H1 (cell line): ENCODE data around the gene CACNA1C. TPM values are rescaled to one million over a fixed set of nuclear protein-coding genes. Genes with fewer than 3 reads are reported as not detected.

ENCODE experiments used
- CTCF ChIA-PET: fragments of 300-600 bp; sonication (Branson Sonifier 250); formaldehyde crosslinking; loops from one replicate; lab custom pipeline; 2021; ENCODE audit not compliant: partially characterized antibody; lab: Charles Lee
- POLR2A ChIA-PET: fragments of 300-600 bp; sonication (Branson Sonifier 250); formaldehyde crosslinking; loops from one replicate; lab custom pipeline; 2021; ENCODE audit warnings: inconsistent platforms; ENCODE audit not compliant: partially characterized antibody; lab: Charles Lee
- DNase-seq, 2 experiments: peaks; one replicate each; pipeline versions ENCODE4 v3.0.0 to v3.0.0-alpha.2; 2010 to 2022; ENCODE audit warnings: low spot score in 2 of 2, low read depth in 1 of 2, mixed read lengths in 1 of 2
- FAIRE-seq: peaks from 2 replicates; lab custom pipeline; 2011; peaks lifted over from hg19 to GRCh38; lab: Jason Lieb, UNC
- H2AFZ ChIP-seq: 2 replicates; pipeline ENCODE4 v1.8.1; 2012; ENCODE audit warnings: low read length, inconsistent platforms
- H2AK5ac ChIP-seq: 2 replicates; pipeline ENCODE4 v1.6.1; 2013; ENCODE audit warnings: low read depth, low read length
- H2BK120ac ChIP-seq: replicated peaks from 2 replicates; pipeline ENCODE3; 2013; ENCODE audit warnings: low read depth, low read length, inconsistent platforms
- H2BK12ac ChIP-seq: 2 replicates; pipeline ENCODE4 v1.6.1; 2013; ENCODE audit warnings: low read depth, low read length
- H2BK15ac ChIP-seq: 2 replicates; pipeline ENCODE4 v1.6.1; 2013; ENCODE audit warnings: low read length
- H2BK20ac ChIP-seq: 2 replicates; pipeline ENCODE4 v1.6.1; 2013; ENCODE audit warnings: low read length
- H2BK5ac ChIP-seq: 2 replicates; pipeline ENCODE4 v1.6.1; 2013; ENCODE audit warnings: low read depth, low read length
- H3K14ac ChIP-seq: 2 replicates; pipeline ENCODE4 v1.6.1; 2013; ENCODE audit warnings: inconsistent platforms; ENCODE audit not compliant: insufficient read length
- H3K18ac ChIP-seq: 2 replicates; pipeline ENCODE4 v1.6.1; 2013; ENCODE audit warnings: low read length; ENCODE audit errors: extremely low read depth
- H3K23ac ChIP-seq: 2 replicates; pipeline ENCODE4 v1.6.1; 2013; ENCODE audit warnings: inconsistent platforms; ENCODE audit not compliant: insufficient read length
- H3K23me2 ChIP-seq: 2 replicates; pipeline ENCODE4 v1.6.1; 2013; ENCODE audit warnings: low read depth, low read length
- H3K27ac ChIP-seq: 2 replicates; pipeline ENCODE4 v1.6.1; 2011; ENCODE audit warnings: low read depth, low read length, inconsistent platforms
- H3K27me3 ChIP-seq, 4 experiments: replicated peaks in 1 of 4; 1 replicate in 1 of 4; 2 replicates in 3 of 4; pipeline versions ENCODE4 v1.6.1 to v1.8.1; 2011 to 2013; ENCODE audit warnings: low read length in 3 of 4, mild to moderate bottlenecking in 3 of 4, inconsistent platforms in 2 of 4, mixed read lengths in 2 of 4, moderate library complexity in 1 of 4; ENCODE audit not compliant: control insufficient read depth in 3 of 4, insufficient read depth in 3 of 4; ENCODE audit errors: extremely low read depth in 1 of 4
- H3K36me3 ChIP-seq, 4 experiments: 2 replicates each; pipeline versions ENCODE4 v1.6.1 to v1.8.1; 2011 to 2013; ENCODE audit warnings: mild to moderate bottlenecking in 4 of 4, low read length in 3 of 4, moderate library complexity in 2 of 4, control low read depth in 1 of 4, inconsistent platforms in 1 of 4; ENCODE audit not compliant: insufficient read depth in 4 of 4, control insufficient read depth in 2 of 4
- H3K4ac ChIP-seq: replicated peaks from 2 replicates; pipeline ENCODE3; 2013; ENCODE audit warnings: low read length, low read depth, mixed read lengths, inconsistent platforms; ENCODE audit not compliant: insufficient read length
- H3K4me1 ChIP-seq, 4 experiments: replicated peaks in 1 of 4; 1 replicate in 1 of 4; 2 replicates in 3 of 4; pipeline versions ENCODE4 v1.6.1 to v1.8.1; 2011 to 2013; ENCODE audit warnings: low read length in 3 of 4, inconsistent platforms in 2 of 4, mixed read lengths in 1 of 4; ENCODE audit not compliant: insufficient read depth in 4 of 4, control insufficient read depth in 3 of 4
- H3K4me2 ChIP-seq, 2 experiments: 2 replicates each; pipeline versions ENCODE4 v1.6.1 to v1.8.1; 2011 to 2013; ENCODE audit warnings: low read depth in 2 of 2, low read length in 2 of 2, control low read depth in 1 of 2, inconsistent platforms in 1 of 2, mild to moderate bottlenecking in 1 of 2; ENCODE audit not compliant: insufficient read depth in 1 of 2
- H3K4me3 ChIP-seq, 4 experiments: fragments of 200-600, 300-600 bp in 1 of 4; sonication (generic), shearing (Covaris generic), sonication (Bioruptor Twin) in 1 of 4; 2 replicates each; pipeline versions ENCODE4 v1.5.1 to v1.8.1; 2011 to 2016; ENCODE audit warnings: low read length in 4 of 4, low read depth in 3 of 4, control low read depth in 2 of 4, inconsistent platforms in 2 of 4, mild to moderate bottlenecking in 2 of 4, mixed read lengths in 1 of 4, moderate library complexity in 1 of 4; ENCODE audit not compliant: insufficient read depth in 2 of 4; ENCODE audit errors: extremely low read depth in 1 of 4
- H3K56ac ChIP-seq: replicated peaks from 2 replicates; pipeline ENCODE3; 2013; ENCODE audit warnings: low read depth, mild to moderate bottlenecking, mixed read lengths, low read length, inconsistent platforms; ENCODE audit not compliant: insufficient read length
- H3K79me1 ChIP-seq: 2 replicates; pipeline ENCODE4 v1.6.1; 2013; ENCODE audit warnings: low read depth, low read length, control low read depth
- H3K79me2 ChIP-seq, 2 experiments: 2 replicates each; pipeline versions ENCODE4 v1.6.1 to v1.8.1; 2012 to 2013; ENCODE audit warnings: low read length in 2 of 2, mild to moderate bottlenecking in 2 of 2, inconsistent platforms in 1 of 2; ENCODE audit not compliant: insufficient read depth in 2 of 2, control insufficient read depth in 1 of 2
- H3K9ac ChIP-seq, 4 experiments: replicated peaks in 1 of 4; 1 replicate in 1 of 4; 2 replicates in 3 of 4; pipeline versions ENCODE4 v1.6.1 to v1.8.1; 2011 to 2013; ENCODE audit warnings: low read depth in 3 of 4, low read length in 3 of 4, control low read depth in 2 of 4, mild to moderate bottlenecking in 2 of 4, moderate library complexity in 2 of 4, inconsistent platforms in 1 of 4; ENCODE audit errors: extremely low read depth in 1 of 4
- H3K9me3 ChIP-seq, 2 experiments: 2 replicates each; pipeline versions ENCODE4 v1.6.1 to v1.8.1; 2012 to 2013; ENCODE audit warnings: mild to moderate bottlenecking in 2 of 2, moderate library complexity in 2 of 2, control low read depth in 1 of 2, inconsistent platforms in 1 of 2, low read depth in 1 of 2, low read length in 1 of 2, mixed read lengths in 1 of 2; ENCODE audit not compliant: insufficient read depth in 2 of 2
- H4K20me1 ChIP-seq, 2 experiments: replicated peaks in 1 of 2; 2 replicates each; pipeline versions ENCODE3 to v1.8.1; 2011 to 2013; ENCODE audit warnings: inconsistent platforms in 2 of 2, low read length in 2 of 2, mild to moderate bottlenecking in 1 of 2; ENCODE audit not compliant: insufficient read depth in 2 of 2, control insufficient read depth in 1 of 2
- H4K5ac ChIP-seq: 2 replicates; pipeline ENCODE4 v1.6.1; 2013; ENCODE audit warnings: low read length, low read depth, mixed read lengths, inconsistent platforms; ENCODE audit not compliant: insufficient read length
- H4K8ac ChIP-seq: 2 replicates; pipeline ENCODE4 v1.8.0; 2013; ENCODE audit warnings: mild to moderate bottlenecking, moderate library complexity, low read length, inconsistent platforms; ENCODE audit not compliant: insufficient read depth; ENCODE audit errors: extremely low read depth
- H4K91ac ChIP-seq: replicated peaks from 2 replicates; pipeline ENCODE3; 2013; ENCODE audit warnings: low read length, mixed read lengths, inconsistent platforms; ENCODE audit not compliant: insufficient read length
- CHD2 ChIP-seq: IDR thresholded peaks from 2 replicates; pipeline ENCODE4 v1.6.1; 2012; ENCODE audit warnings: low read length, improper control_type of control experiment
- MAX ChIP-seq: IDR thresholded peaks from 2 replicates; pipeline ENCODE4 v1.6.1; 2012; ENCODE audit warnings: inconsistent platforms
- NANOG ChIP-seq: IDR thresholded peaks from 2 replicates; pipeline ENCODE4 v1.6.1; 2011; ENCODE audit warnings: low read length, low read depth, mild to moderate bottlenecking, inconsistent platforms; ENCODE audit not compliant: insufficient read depth, poor library complexity, severe bottlenecking
- POLR2A ChIP-seq, 2 experiments: IDR thresholded peaks; 1 replicate in 1 of 2; 2 replicates in 1 of 2; pipeline ENCODE4 v1.6.1; 2011; ENCODE audit warnings: low read depth in 2 of 2, low read length in 2 of 2, mild to moderate bottlenecking in 2 of 2; ENCODE audit errors: control extremely low read depth in 1 of 2
- WGBS, 2 experiments: shearing (Covaris generic) in 1 of 2; methylation state at CpG; one replicate each; pipeline versions ENCODE4 v1.1.6 to v1.1.7; 2013 to 2015; ENCODE audit warnings: low lambda C conversion rate in 2 of 2, mixed read lengths in 2 of 2, inconsistent platforms in 1 of 2, low coverage in 1 of 2, missing lambda C conversion rate in 1 of 2; ENCODE audit not compliant: insufficient replicate concordance in 2 of 2, insufficient coverage in 1 of 2, insufficient read length in 1 of 2; ENCODE audit errors: extremely low coverage in 1 of 2, missing lambda C conversion rate in 1 of 2; 5-methylcytosine and 5-hydroxymethylcytosine counted together
- polyA plus RNA-seq, 7 experiments: library from polyadenylated mRNA; depleted of rRNA in 3 of 7; stranded (reverse) in 5 of 7; unstranded in 2 of 7; fragments of >200 nt in 5 of 7; fragments of 200-250 nt in 2 of 7; gene quantifications; 1 replicate in 5 of 7; 2 replicates in 1 of 7; 4 replicates in 1 of 7; pipeline versions ENCODE4 v1.2.1 to v1.2.3, GENCODE V29; 2011 to 2013; ENCODE audit warnings: missing spikeins in 2 of 7, mixed read lengths in 2 of 7
- total RNA-seq: library from RNA; stranded (reverse); fragmentation: NEBNext Ultra II Directional; extraction: Animal tissue kit (Norgen Biotek cat#: 25700); gene quantifications from 2 replicates; pipeline ENCODE4 v1.2.1, GENCODE V29; 2021

The CACNA1C gene
- total and polyA plus RNA-seq, 2 of the 8 experiments (the other 6 are each of a cell fraction or from before 2014, with no cell fraction given) = 1.3 TPM

DNA sequence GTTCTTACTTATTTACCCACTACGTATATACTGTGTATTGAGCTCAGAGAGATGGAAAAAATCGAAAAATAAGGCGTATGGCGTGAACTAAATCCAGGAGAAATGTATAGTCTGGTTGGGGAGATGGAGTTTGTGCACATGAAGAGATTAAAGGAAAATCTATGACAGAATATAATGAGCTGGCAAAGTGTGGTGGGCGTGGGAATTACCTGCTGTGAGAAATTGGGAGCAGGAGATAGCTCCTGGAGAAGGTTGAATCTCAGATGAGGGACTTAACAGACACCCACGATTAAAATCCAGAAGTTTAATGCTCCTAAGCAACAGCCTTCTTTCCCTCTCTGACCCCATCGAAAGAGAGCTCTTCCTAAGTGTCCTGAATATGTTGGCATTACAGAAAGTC is 517.8 kb downstream of the CACNA1C start:
- H2BK5ac ChIP-seq = no peak overlapping the region
- H2BK15ac ChIP-seq = no peak overlapping the region
- no peaks in the 10 kb centered on the region; a peak in 3 of 7 replicates for H3K27me3 ChIP-seq
- TF ChIP-seq CHD2 = no peak
- TF ChIP-seq POLR2A (IDR thresholded peaks at IDR 0.05; ENCODE audit: control extremely low read depth in 1 of 2, low read depth in 2 of 2, low read length in 2 of 2) = no peak
- no peak for TF ChIP-seq MAX
- no peak for TF ChIP-seq NANOG
- H2BK12ac ChIP-seq = no peak overlapping the region
- H3K36me3 ChIP-seq = no peaks in the 10 kb centered on the region
- H3K79me2 ChIP-seq = no peaks in the 10 kb centered on the region
- no peak overlapping the region for H3K27ac ChIP-seq
- no peak overlapping the region for H2BK20ac ChIP-seq
- H3K9ac ChIP-seq = no peak overlapping the region
- no peak overlapping the region for H3K18ac ChIP-seq
- WGBS, 2 experiments = 86% methylated on average over 7 of the region's 7 CpGs; no CpG with 5 or more reads in 1 of the 2 experiments
- H3K4ac ChIP-seq = no peak overlapping the region
- H3K23me2 ChIP-seq = no peaks in the 10 kb centered on the region; the same call in 1 of the 2 replicates
- H4K8ac ChIP-seq = no peak overlapping the region
- no peak overlapping the region for H2AK5ac ChIP-seq
- H3K4me3 ChIP-seq = no peak overlapping the region
- ChIA-PET POLR2A (no interaction called here), CTCF (interaction anchor here (0.9 to 2.8 kb wide), 5 partner anchors 10 to 175 kb away, joined by 3 to 14 read pairs (median 5); no protein-coding TSS in a partner anchor)
- no peaks in the 10 kb centered on the region for H3K4me1 ChIP-seq
- no peak for DNase-seq
- H3K79me1 ChIP-seq = no peaks in the 10 kb centered on the region
- H4K91ac ChIP-seq = no peak overlapping the region
- H2AFZ ChIP-seq = no peak overlapping the region
- no peak overlapping the region for H3K14ac ChIP-seq
- no peak overlapping the region for H3K56ac ChIP-seq
- no peak overlapping the region for H3K4me2 ChIP-seq
- no peak overlapping the region for H4K5ac ChIP-seq
- FAIRE-seq = no peak
- H4K20me1 ChIP-seq = no peaks in the 10 kb centered on the region
- H2BK120ac ChIP-seq = no peak overlapping the region
- no peaks in the 10 kb centered on the region for H3K9me3 ChIP-seq
- no peak overlapping the region for H3K23ac ChIP-seq
